Activated naive CD4-positive, alpha-beta T cell treated with anti-CD3 and anti-CD28 coated beads, Interleukin-2, amount 10 ng/mL, durations not matched to agents 7 days and 5 days (primary cell): Measurements from ENCODE around the gene TECRL.

Experiments used
- CTCF ChIA-PET: fragments of 350-600 bp; sonication (Branson Sonifier 250); formaldehyde crosslinking; loops from one replicate; lab custom pipeline; 2021; ENCODE audit warnings: antibody characterized with exemption; lab: Charles Lee
- DNase-seq: peaks from one replicate; pipeline ENCODE4 v3.0.0-alpha.2; 2020
- H3K27ac Mint-ChIP-seq: one replicate; pipeline ENCODE4 v1.8.0; 2021; ENCODE audit warnings: mild to moderate bottlenecking, moderate library complexity, mixed read lengths
- H3K27me3 Mint-ChIP-seq: one replicate; pipeline ENCODE4 v1.8.0; 2021; ENCODE audit warnings: mild to moderate bottlenecking, mixed read lengths
- H3K36me3 Mint-ChIP-seq: one replicate; pipeline ENCODE4 v1.8.0; 2021; ENCODE audit warnings: mixed read lengths
- H3K4me1 Mint-ChIP-seq: one replicate; pipeline ENCODE4 v1.8.0; 2021; ENCODE audit warnings: mixed read lengths
- H3K4me3 Mint-ChIP-seq: one replicate; pipeline ENCODE4 v1.8.0; 2021; ENCODE audit warnings: mild to moderate bottlenecking, moderate library complexity, mixed read lengths
- H3K9me3 Mint-ChIP-seq: one replicate; pipeline ENCODE4 v1.8.0; 2021; ENCODE audit warnings: mixed read lengths

The TECRL gene

GRCh38 chr4:64360664-64361398 is 48.4 kb downstream of the TECRL start:
- Mint-ChIP-seq H3K4me3 (no peak overlapping the region), H3K9me3 (peaks cover 13% of the 10 kb centered on the region), H3K27me3 (no peaks in the 10 kb centered on the region), H3K4me1 (no peaks in the 10 kb centered on the region), H3K36me3 (no peaks in the 10 kb centered on the region), H3K27ac (no peak overlapping the region)
- no peak for DNase-seq
- CTCF ChIA-PET = no interaction called here

GRCh38 chr4:64359489-64359888 is 49.8 kb downstream of the TECRL start:
- CTCF ChIA-PET = no interaction called here
- no peak overlapping the region for H3K27ac Mint-ChIP-seq
- no peak for DNase-seq
- H3K36me3 Mint-ChIP-seq = no peaks in the 10 kb centered on the region
- no peak overlapping the region for H3K4me3 Mint-ChIP-seq
- no peaks in the 10 kb centered on the region for H3K4me1 Mint-ChIP-seq
- no peaks in the 10 kb centered on the region for H3K27me3 Mint-ChIP-seq
- H3K9me3 Mint-ChIP-seq = peaks cover 7% of the 10 kb centered on the region

GRCh38 chr4:64353904-64354303 is 55.3 kb downstream of the TECRL start:
- Mint-ChIP-seq H3K4me3 (no peak overlapping the region), H3K27ac (no peak overlapping the region), H3K4me1 (no peaks in the 10 kb centered on the region), H3K27me3 (no peaks in the 10 kb centered on the region), H3K9me3 (peaks cover 2% of the 10 kb centered on the region), H3K36me3 (no peaks in the 10 kb centered on the region)
- no peak for DNase-seq
- CTCF ChIA-PET = no interaction called here

GRCh38 chr4:64341711-64342110 is 67.5 kb downstream of the TECRL start:
- H3K27me3 Mint-ChIP-seq = no peaks in the 10 kb centered on the region
- H3K4me1 Mint-ChIP-seq = no peaks in the 10 kb centered on the region
- CTCF ChIA-PET = no interaction called here
- peaks cover 9% of the 10 kb centered on the region for H3K9me3 Mint-ChIP-seq
- H3K27ac Mint-ChIP-seq = no peak overlapping the region
- DNase-seq = no peak
- no peaks in the 10 kb centered on the region for H3K36me3 Mint-ChIP-seq
- H3K4me3 Mint-ChIP-seq = no peak overlapping the region

GRCh38 chr4:64340218-64341110 is 68.8 kb downstream of the TECRL start:
- Mint-ChIP-seq H3K9me3 (peaks cover 9% of the 10 kb centered on the region), H3K4me3 (no peak overlapping the region), H3K4me1 (no peaks in the 10 kb centered on the region), H3K27ac (no peak overlapping the region), H3K36me3 (no peaks in the 10 kb centered on the region), H3K27me3 (no peaks in the 10 kb centered on the region)
- no peak for DNase-seq
- CTCF ChIA-PET = no interaction called here

GRCh38 chr4:64334964-64335363 is 74.3 kb downstream of the TECRL start:
- no peak overlapping the region for H3K4me3 Mint-ChIP-seq
- H3K36me3 Mint-ChIP-seq = no peaks in the 10 kb centered on the region
- DNase-seq = no peak
- H3K27me3 Mint-ChIP-seq = no peaks in the 10 kb centered on the region
- H3K4me1 Mint-ChIP-seq = no peaks in the 10 kb centered on the region
- peaks cover 7% of the 10 kb centered on the region for H3K9me3 Mint-ChIP-seq
- CTCF ChIA-PET = no interaction called here
- no peak overlapping the region for H3K27ac Mint-ChIP-seq

- H3K4me3 Mint-ChIP-seq = no peak overlapping the region
- peaks cover 4% of the 10 kb centered on the region for H3K9me3 Mint-ChIP-seq
- DNase-seq = no peak
- H3K4me1 Mint-ChIP-seq = no peaks in the 10 kb centered on the region
- no peaks in the 10 kb centered on the region for H3K36me3 Mint-ChIP-seq
- H3K27me3 Mint-ChIP-seq = no peaks in the 10 kb centered on the region
- no peak overlapping the region for H3K27ac Mint-ChIP-seq
- CTCF ChIA-PET = no interaction called here
Measured at GRCh38 chr4:64330143-64330542, 79.1 kb downstream of the TECRL start.

- Mint-ChIP-seq H3K4me3 (no peak overlapping the region), H3K27ac (no peak overlapping the region), H3K27me3 (no peaks in the 10 kb centered on the region), H3K36me3 (no peaks in the 10 kb centered on the region), H3K4me1 (no peaks in the 10 kb centered on the region), H3K9me3 (peaks cover 4% of the 10 kb centered on the region)
- no peak for DNase-seq
- CTCF ChIA-PET = no interaction called here
Measured at GRCh38 chr4:64327237-64327636, 82.0 kb downstream of the TECRL start.

- peaks cover 4% of the 10 kb centered on the region for H3K9me3 Mint-ChIP-seq
- no peaks in the 10 kb centered on the region for H3K4me1 Mint-ChIP-seq
- CTCF ChIA-PET = no interaction called here
- no peak for DNase-seq
- H3K27me3 Mint-ChIP-seq = no peaks in the 10 kb centered on the region
- H3K4me3 Mint-ChIP-seq = no peak overlapping the region
- no peaks in the 10 kb centered on the region for H3K36me3 Mint-ChIP-seq
- no peak overlapping the region for H3K27ac Mint-ChIP-seq
Measured at GRCh38 chr4:64326507-64326906, 82.7 kb downstream of the TECRL start.

- Mint-ChIP-seq H3K36me3 (no peaks in the 10 kb centered on the region), H3K27ac (no peak overlapping the region), H3K4me1 (no peaks in the 10 kb centered on the region), H3K9me3 (no peaks in the 10 kb centered on the region), H3K4me3 (no peak overlapping the region), H3K27me3 (no peaks in the 10 kb centered on the region)
- DNase-seq = no peak
- CTCF ChIA-PET = no interaction called here
Measured at GRCh38 chr4:64306255-64306565, 103.0 kb downstream of the TECRL start.

- H3K4me1 Mint-ChIP-seq = no peaks in the 10 kb centered on the region
- H3K27ac Mint-ChIP-seq = no peak overlapping the region
- CTCF ChIA-PET = no interaction called here
- H3K9me3 Mint-ChIP-seq = no peaks in the 10 kb centered on the region
- H3K4me3 Mint-ChIP-seq = no peak overlapping the region
- no peaks in the 10 kb centered on the region for H3K36me3 Mint-ChIP-seq
- no peaks in the 10 kb centered on the region for H3K27me3 Mint-ChIP-seq
- no peak for DNase-seq
Measured at GRCh38 chr4:64305565-64306254, 103.5 kb downstream of the TECRL start.

- Mint-ChIP-seq H3K36me3 (no peaks in the 10 kb centered on the region), H3K4me1 (no peaks in the 10 kb centered on the region), H3K27me3 (no peaks in the 10 kb centered on the region), H3K9me3 (peaks cover 2% of the 10 kb centered on the region), H3K4me3 (no peak overlapping the region), H3K27ac (no peak overlapping the region)
- CTCF ChIA-PET = no interaction called here
- DNase-seq = no peak
Measured at GRCh38 chr4:64272432-64272831, 136.8 kb downstream of the TECRL start.

- H3K36me3 Mint-ChIP-seq = no peaks in the 10 kb centered on the region
- no peak for DNase-seq
- no peaks in the 10 kb centered on the region for H3K27me3 Mint-ChIP-seq
- no peak overlapping the region for H3K27ac Mint-ChIP-seq
- no peaks in the 10 kb centered on the region for H3K4me1 Mint-ChIP-seq
- CTCF ChIA-PET = no interaction called here
- no peak overlapping the region for H3K4me3 Mint-ChIP-seq
- H3K9me3 Mint-ChIP-seq = peaks cover 10% of the 10 kb centered on the region
Measured at GRCh38 chr4:64271601-64272081, 137.6 kb downstream of the TECRL start.

GRCh38 chr4:64266669-64267068 is 142.6 kb downstream of the TECRL start:
- Mint-ChIP-seq H3K4me1 (no peaks in the 10 kb centered on the region), H3K36me3 (no peaks in the 10 kb centered on the region), H3K9me3 (peaks cover 10% of the 10 kb centered on the region), H3K27me3 (no peaks in the 10 kb centered on the region), H3K27ac (no peak overlapping the region), H3K4me3 (no peak overlapping the region)
- CTCF ChIA-PET = no interaction called here
- no peak for DNase-seq
